NCI-H460 (cell line): Measurements from ENCODE around the gene OPRM1. TPM values are rescaled to one million over a fixed set of nuclear protein-coding genes. Genes with fewer than 3 reads are reported as not detected.

Experiments
- DNase-seq: peaks from one replicate; pipeline ENCODE4 v3.0.0-alpha.2; 2016; ENCODE audit warnings: low read depth; ENCODE audit errors: extremely low read depth
- total RNA-seq: library from RNA; depleted of rRNA; stranded (reverse); fragments of >200 nt; shearing (Covaris generic); gene quantifications from 2 replicates; pipeline ENCODE4 v1.2.3, GENCODE V29; 2014

OPRM1 gene
- total RNA-seq, 1 experiment from 2014 or later: not detected

GRCh38 chr6:154266560-154267099 is 227.6 kb downstream of the OPRM1 start:
- no peak for DNase-seq

DNA sequence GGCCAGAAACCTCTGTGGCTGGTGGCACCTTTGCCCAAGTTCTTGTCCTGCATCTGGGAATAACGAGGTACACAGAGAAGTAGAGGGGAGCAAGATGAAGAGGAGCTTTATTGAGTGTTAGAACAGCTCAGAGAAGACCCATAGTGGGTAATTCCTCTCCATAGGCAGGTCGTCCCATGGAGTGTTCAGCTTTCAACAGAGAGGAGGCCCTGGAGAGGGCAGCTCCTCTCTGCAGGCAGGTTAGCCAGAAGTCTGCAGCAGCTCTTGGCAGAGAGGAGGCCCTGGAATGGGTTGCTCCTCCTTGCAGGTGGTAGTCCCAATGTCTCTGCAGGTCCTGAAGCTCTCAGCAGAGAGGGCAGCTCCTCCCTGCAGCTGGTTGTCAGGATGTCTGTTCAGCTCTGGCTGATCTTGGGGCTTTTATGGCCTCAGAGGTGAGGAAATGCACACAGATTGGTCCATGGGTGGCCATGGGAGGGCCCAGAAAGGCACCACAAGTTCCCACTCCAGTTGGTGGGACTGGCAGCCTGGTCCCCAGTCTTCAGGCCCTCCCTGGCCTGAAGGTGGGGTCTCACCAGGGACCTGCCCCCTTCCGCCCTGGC is 228.6 kb downstream of the OPRM1 start:
- no peak for DNase-seq

- DNase-seq: no peak
These were observed 229.4 kb downstream of the OPRM1 start for GRCh38 chr6:154268486-154268885.

DNA sequence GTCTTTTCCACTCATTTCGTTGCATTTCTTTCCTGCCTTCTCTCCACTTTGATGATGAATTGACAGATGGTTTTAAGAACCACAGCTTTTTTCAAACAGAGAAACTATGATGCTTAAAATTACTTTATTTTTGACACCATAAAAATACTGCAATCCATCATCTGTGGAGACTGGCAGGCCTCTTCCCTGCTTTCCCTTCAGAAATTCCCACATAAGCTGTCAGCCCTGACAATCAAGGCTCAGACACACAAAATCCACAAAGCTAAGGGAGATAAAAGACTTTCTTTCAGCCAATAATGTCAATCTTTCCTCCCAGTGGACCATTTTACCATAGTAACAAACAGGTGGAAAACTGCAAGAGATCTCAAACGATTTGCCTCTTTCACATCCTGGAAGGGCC is 235.1 kb downstream of the OPRM1 start:
- no peak for DNase-seq

GRCh38 chr6:154276810-154277628 is 238.0 kb downstream of the OPRM1 start:
- peak; percentile 13 for DNase-seq

- no peak for DNase-seq
These were observed 238.6 kb downstream of the OPRM1 start for GRCh38 chr6:154277629-154278017.

- no peak for DNase-seq
These were observed 241.5 kb downstream of the OPRM1 start for GRCh38 chr6:154280521-154280920.

- DNase-seq: no peak
These were observed 245.3 kb downstream of the OPRM1 start for GRCh38 chr6:154284313-154284853.

- DNase-seq: no peak
These were observed 246.8 kb downstream of the OPRM1 start for GRCh38 chr6:154285826-154286225.

DNA sequence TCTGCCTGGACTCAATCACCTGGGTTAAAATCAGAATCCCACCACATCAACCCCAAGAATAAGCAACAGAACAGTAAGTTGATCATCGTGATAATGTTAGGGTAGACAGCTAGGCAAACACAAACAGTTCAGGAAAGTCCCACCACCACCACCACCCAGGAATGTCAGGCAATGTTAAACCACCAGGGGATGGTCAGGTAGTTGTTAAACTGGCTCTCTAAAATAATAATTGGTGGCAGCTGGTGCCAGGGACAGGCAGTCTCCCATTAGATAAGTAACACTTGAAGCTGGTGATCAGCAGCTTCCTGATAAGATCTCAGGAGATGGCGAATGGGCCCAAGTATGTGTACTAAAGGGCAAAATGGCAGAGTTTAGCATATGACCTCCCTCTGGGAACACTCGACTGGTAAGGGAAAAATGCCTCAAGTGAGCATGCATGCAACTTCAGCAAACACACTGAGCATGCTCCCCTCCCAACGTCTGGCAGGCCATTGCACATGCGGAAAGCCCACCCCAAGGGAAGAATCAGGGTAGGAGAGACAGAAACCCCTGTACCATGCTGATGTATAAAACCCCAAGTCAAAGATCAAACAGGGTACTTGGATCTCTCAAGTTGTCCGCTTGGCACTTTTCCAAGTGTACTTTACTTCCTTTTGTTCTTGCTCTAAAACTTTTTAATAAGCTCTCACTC is 250.9 kb downstream of the OPRM1 start:
- no peak for DNase-seq

- DNase-seq: peak; percentile 25
These were observed 253.0 kb downstream of the OPRM1 start for GRCh38 chr6:154292066-154292465.

GRCh38 chr6:154292855-154293519 is 253.9 kb downstream of the OPRM1 start:
- DNase-seq: peak; percentile 13

- no peak for DNase-seq
These were observed 256.7 kb downstream of the OPRM1 start for GRCh38 chr6:154295733-154296132.
